CD4-positive, alpha-beta T cell (primary cell): ENCODE data around the gene EMP3. TPM values are rescaled to one million over a fixed set of nuclear protein-coding genes. Genes with fewer than 3 reads are reported as not detected.
A peak's percentile ranks its signal among the peaks of the same experiment; 100 is the strongest.

Experiments
- ATAC-seq: fragments of 200-7000 bp; cut with Tn5 transposase; one replicate; pipeline ENCODE4 v1.10.0; 2022; ENCODE audit warnings: mild to moderate bottlenecking; ENCODE audit not compliant: poor library complexity
- CTCF ChIA-PET: fragments of 350-600 bp; sonication (Branson Sonifier 250); formaldehyde crosslinking; loops from one replicate; lab custom pipeline; 2021; ENCODE audit warnings: antibody characterized with exemption, inconsistent platforms; lab: Charles Lee
- POLR2A ChIA-PET: fragments of 350-600 bp; sonication (Branson Sonifier 250); formaldehyde crosslinking; loops from one replicate; lab custom pipeline; 2021; ENCODE audit warnings: antibody characterized with exemption, inconsistent platforms; lab: Charles Lee
- DNase-seq, 14 experiments: peaks; one replicate each; pipeline ENCODE4 v3.0.0-alpha.2; 2013 to 2020; ENCODE audit warnings: mixed read lengths in 2 of 14
- H3K27ac ChIP-seq, 2 donors: one replicate each; pipeline versions ENCODE4 v1.5.1 to v1.7.0; 2013; ENCODE audit warnings: low read length in 2 of 2, low read depth in 1 of 2, mild to moderate bottlenecking in 1 of 2
- H3K27me3 ChIP-seq, 2 experiments: 1 replicate in 1 of 2; 2 replicates in 1 of 2; pipeline versions ENCODE4 v1.6.1 to v1.7.0; 2013; ENCODE audit warnings: low read length in 2 of 2, control low read depth in 1 of 2, mild to moderate bottlenecking in 1 of 2, moderate library complexity in 1 of 2; ENCODE audit not compliant: insufficient read depth in 2 of 2, control insufficient read depth in 1 of 2
- H3K36me3 ChIP-seq: one replicate; pipeline ENCODE4 v1.6.1; 2013; ENCODE audit warnings: low read length, control low read depth; ENCODE audit not compliant: insufficient read depth
- H3K4me1 ChIP-seq: one replicate; pipeline ENCODE4 v1.6.1; 2013; ENCODE audit warnings: low read length, control low read depth; ENCODE audit not compliant: insufficient read depth
- H3K4me3 ChIP-seq: one replicate; pipeline ENCODE4 v1.5.1; 2013; ENCODE audit warnings: mild to moderate bottlenecking, low read length, moderate library complexity
- H3K9me3 ChIP-seq, 2 experiments: 1 replicate in 1 of 2; 2 replicates in 1 of 2; pipeline versions ENCODE4 v1.6.1 to v1.7.0; 2013; ENCODE audit warnings: low read length in 2 of 2, mild to moderate bottlenecking in 2 of 2, control low read depth in 1 of 2, moderate library complexity in 1 of 2; ENCODE audit not compliant: control insufficient read depth in 1 of 2, insufficient read depth in 1 of 2
- H3K27ac Mint-ChIP-seq: one replicate; pipeline ENCODE4 v1.8.0; 2020; ENCODE audit warnings: mixed read lengths
- H3K27me3 Mint-ChIP-seq: one replicate; pipeline ENCODE4 v1.8.0; 2021; ENCODE audit warnings: mixed read lengths
- H3K36me3 Mint-ChIP-seq: one replicate; pipeline ENCODE4 v1.8.0; 2021; ENCODE audit warnings: low read depth, mixed read lengths
- H3K4me1 Mint-ChIP-seq: one replicate; pipeline ENCODE4 v1.8.0; 2021; ENCODE audit warnings: low read depth, mixed read lengths
- H3K4me3 Mint-ChIP-seq: one replicate; pipeline ENCODE4 v1.8.0; 2020; ENCODE audit warnings: mild to moderate bottlenecking, mixed read lengths
- H3K9me3 Mint-ChIP-seq: one replicate; pipeline ENCODE4 v1.8.0; 2020; ENCODE audit warnings: mixed read lengths
- intact Hi-C, 2 experiments: fragments of 100-400 bp; cut with DNase I in 1 of 2; cut with micrococcal nuclease in 1 of 2; formaldehyde crosslinking; loops; one replicate each; pipeline versions ENCODE4 v1.15.1 to v1.9.0; 2023 to 2025; cut with DNase I, micrococcal nuclease
- total RNA-seq, 174 experiments: library from RNA in 2 of 174; stranded (reverse) in 2 of 174; gene quantifications; one replicate each; pipeline ENCODE4 v1.2.3 and lab custom pipeline; 2021 to 2026
- TF ChIP-seq, protein P1 (sequence below): fragments of 200-600 bp; IDR thresholded peaks from one replicate; pipeline ENCODE4 v1.8.0; 2022; ENCODE audit warnings: antibody characterized with exemption, mild to moderate bottlenecking

The EMP3 gene
- total RNA-seq, 2 experiments from 2014 or later = 185 to 201 TPM

DNA sequence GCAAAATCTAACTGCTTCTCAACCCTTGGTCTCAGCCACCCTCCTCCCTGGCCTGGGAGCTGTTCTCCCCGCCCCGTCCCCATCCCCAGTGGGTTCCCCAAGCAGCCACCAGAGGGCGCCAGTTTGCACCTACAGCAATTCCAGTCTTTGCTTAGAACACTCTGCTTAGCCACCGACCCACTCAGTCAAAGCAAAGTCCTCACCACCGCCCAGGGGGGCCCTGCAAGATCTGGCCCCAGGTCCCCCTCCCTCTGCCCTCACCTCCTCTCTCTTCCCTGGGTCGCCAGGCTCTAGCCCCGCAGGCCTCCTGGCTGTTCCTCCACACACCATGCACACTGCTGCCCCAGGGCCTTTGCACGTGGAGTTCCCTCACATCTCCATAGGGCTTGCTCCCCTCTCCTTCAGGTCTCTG, 26.0 kb downstream of the EMP3 start:
- CTCF ChIA-PET = interaction anchor here (0.6 to 2.0 kb wide), 4 partner anchors 12 to 94 kb away, joined by 3 to 9 read pairs (median 5); partner anchors contain the start of genes SYNGR4 and TMEM143
- H3K4me3 ChIP-seq = no peak overlapping the region
- peak; percentile 66 to 86 (median 76) for DNase-seq
- H3K4me1 ChIP-seq = peaks cover 5% of the 10 kb centered on the region
- Mint-ChIP-seq H3K27me3 (no peaks in the 10 kb centered on the region), H3K4me1 (peaks cover 6% of the 10 kb centered on the region), H3K27ac (no peak overlapping the region), H3K9me3 (no peaks in the 10 kb centered on the region), H3K36me3 (peaks cover 10% of the 10 kb centered on the region), H3K4me3 (no peak overlapping the region)
- intact Hi-C loops = loop anchor here (1.0 to 5.0 kb wide), 2 partner anchors 34 to 233 kb away; no protein-coding TSS in a partner anchor
- H3K36me3 ChIP-seq = no peaks in the 10 kb centered on the region
- H3K27me3 ChIP-seq = no peaks in the 10 kb centered on the region
- ATAC-seq = peak; percentile 89
- H3K27ac ChIP-seq = no peak overlapping the region
- POLR2A ChIA-PET = no interaction called here
- H3K9me3 ChIP-seq = no peaks in the 10 kb centered on the region
- TF ChIP-seq, protein P1, sequence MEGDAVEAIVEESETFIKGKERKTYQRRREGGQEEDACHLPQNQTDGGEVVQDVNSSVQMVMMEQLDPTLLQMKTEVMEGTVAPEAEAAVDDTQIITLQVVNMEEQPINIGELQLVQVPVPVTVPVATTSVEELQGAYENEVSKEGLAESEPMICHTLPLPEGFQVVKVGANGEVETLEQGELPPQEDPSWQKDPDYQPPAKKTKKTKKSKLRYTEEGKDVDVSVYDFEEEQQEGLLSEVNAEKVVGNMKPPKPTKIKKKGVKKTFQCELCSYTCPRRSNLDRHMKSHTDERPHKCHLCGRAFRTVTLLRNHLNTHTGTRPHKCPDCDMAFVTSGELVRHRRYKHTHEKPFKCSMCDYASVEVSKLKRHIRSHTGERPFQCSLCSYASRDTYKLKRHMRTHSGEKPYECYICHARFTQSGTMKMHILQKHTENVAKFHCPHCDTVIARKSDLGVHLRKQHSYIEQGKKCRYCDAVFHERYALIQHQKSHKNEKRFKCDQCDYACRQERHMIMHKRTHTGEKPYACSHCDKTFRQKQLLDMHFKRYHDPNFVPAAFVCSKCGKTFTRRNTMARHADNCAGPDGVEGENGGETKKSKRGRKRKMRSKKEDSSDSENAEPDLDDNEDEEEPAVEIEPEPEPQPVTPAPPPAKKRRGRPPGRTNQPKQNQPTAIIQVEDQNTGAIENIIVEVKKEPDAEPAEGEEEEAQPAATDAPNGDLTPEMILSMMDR = peak; percentile 78

- H3K9me3 Mint-ChIP-seq = no peaks in the 10 kb centered on the region
- H3K27me3 ChIP-seq = no peaks in the 10 kb centered on the region
- H3K4me3 ChIP-seq = no peak overlapping the region
- no peak overlapping the region for H3K4me3 Mint-ChIP-seq
- H3K4me1 Mint-ChIP-seq = peaks cover 6% of the 10 kb centered on the region
- ATAC-seq (no peak), DNase-seq (no peak)
- ChIA-PET POLR2A (no interaction called here), CTCF (no interaction called here)
- peaks cover 5% of the 10 kb centered on the region for H3K4me1 ChIP-seq
- intact Hi-C loops = loop anchor here in 1 of 2 experiments (5.0 kb wide), 1 partner anchor 36 kb away; no protein-coding TSS in a partner anchor
- TF ChIP-seq, protein P1 = no peak
- no peaks in the 10 kb centered on the region for H3K9me3 ChIP-seq
- H3K36me3 ChIP-seq = no peaks in the 10 kb centered on the region
- H3K27ac ChIP-seq = no peak overlapping the region
- H3K36me3 Mint-ChIP-seq = peaks cover 5% of the 10 kb centered on the region
- H3K27ac Mint-ChIP-seq = no peak overlapping the region
- no peaks in the 10 kb centered on the region for H3K27me3 Mint-ChIP-seq
These were observed 28.3 kb downstream of the EMP3 start for GRCh38 chr19:48353677-48354076.

GRCh38 chr19:48354332-48354992, 29.1 kb downstream of the EMP3 start:
- Mint-ChIP-seq H3K4me1 (peaks cover 6% of the 10 kb centered on the region), H3K9me3 (no peaks in the 10 kb centered on the region), H3K36me3 (peaks cover 5% of the 10 kb centered on the region), H3K4me3 (no peak overlapping the region), H3K27me3 (no peaks in the 10 kb centered on the region), H3K27ac (no peak overlapping the region)
- H3K4me1 ChIP-seq = peaks cover 5% of the 10 kb centered on the region
- no peak for DNase-seq
- no peak overlapping the region for H3K27ac ChIP-seq
- TF ChIP-seq, protein P1 = no peak
- intact Hi-C loops = loop anchor here in 1 of 2 experiments (5.0 kb wide), 1 partner anchor 37 kb away; no protein-coding TSS in a partner anchor
- H3K9me3 ChIP-seq = no peaks in the 10 kb centered on the region
- no peak for ATAC-seq
- no peak overlapping the region for H3K4me3 ChIP-seq
- H3K36me3 ChIP-seq = no peaks in the 10 kb centered on the region
- H3K27me3 ChIP-seq = no peaks in the 10 kb centered on the region
- ChIA-PET POLR2A (no interaction called here), CTCF (no interaction called here)
